GM13977 (cell line): ENCODE measurements around the gene IL11.
"Not testable (repeated sequence)": the region's sequence is repeated elsewhere in the genome, so short reads cannot be mapped to it uniquely, and the experiment has no call there.

ENCODE experiments used
- DNase-seq: peaks from one replicate; pipeline ENCODE4 v3.0.0; 2012; ENCODE audit warnings: low spot score
- CTCF ChIP-seq: IDR thresholded peaks from 2 replicates; pipeline ENCODE4 v1.5.1; 2012; ENCODE audit warnings: mild to moderate bottlenecking, control low read depth; ENCODE audit not compliant: insufficient read depth; ENCODE audit errors: extremely low read depth, missing control alignments
- in situ Hi-C: fragments of 300-500 bp; cut with MboI; formaldehyde crosslinking; loops from one replicate; pipeline ENCODE4 v1.12.0; 2022; ENCODE audit warnings: low sequenced_read_pairs, low pct_unique_long_range_greater_than_20kb, mixed read lengths, inconsistent platforms; ENCODE audit not compliant: unreplicated experiment

IL11 gene

GRCh38 chr19:55339105-55339888 lies 31.0 kb downstream of the IL11 start, which contains the start of gene KMT5C:
Gene KMT5C, plus strand, starts transcription at chr19:55339876. Its CDS starts 2,061 bp downstream, at chr19:55341937.
- in situ Hi-C loops: no loop called here
- no peak for TF ChIP-seq CTCF
- DNase-seq: peak; percentile 99

- DNase-seq: no peak
- no peak for TF ChIP-seq CTCF
- in situ Hi-C loops: no loop called here
Observed at GRCh38 chr19:55336101-55336500, 34.2 kb downstream of the IL11 start.

- in situ Hi-C loops: no loop called here
- TF ChIP-seq CTCF: no peak
- no peak for DNase-seq
Observed at GRCh38 chr19:55333870-55334269, 36.4 kb downstream of the IL11 start.

GRCh38 chr19:55329791-55330190 lies 40.5 kb downstream of the IL11 start:
- DNase-seq, in situ Hi-C loops: not testable (repeated sequence)

GRCh38 chr19:55328774-55329318 lies 41.4 kb downstream of the IL11 start:
- DNase-seq, in situ Hi-C loops: not testable (repeated sequence)

GRCh38 chr19:55325172-55325571 lies 45.1 kb downstream of the IL11 start, which contains the start of gene TMEM150B:
Gene TMEM150B, minus strand, starts transcription at chr19:55325341. Its CDS starts 4,305 bp downstream, at chr19:55321036.
- DNase-seq: no peak
- in situ Hi-C loops: no loop called here
- TF ChIP-seq CTCF: no peak

GRCh38 chr19:55324662-55325061 lies 45.6 kb downstream of the IL11 start:
- in situ Hi-C loops: no loop called here
- no peak for TF ChIP-seq CTCF
- DNase-seq: no peak
